Activated T-helper 1 cell treated with anti-CD3 and anti-CD28 coated beads, Interleukin-12 subunit alpha, Interleukin-12 subunit beta, Interleukin-2, Interleukin-4 antibody, amounts not matched to agents 30 ng/mL and 10 ng/mL and 1 ng/mL, durations not matched to agents 14 hours and 24 hours and 36 hours (primary cell): ENCODE measurements around the gene ZNRF4. TPM values are rescaled to one million over a fixed set of nuclear protein-coding genes. Genes with fewer than 3 reads are reported as not detected.
"Not testable (repeated sequence)": the region's sequence is repeated elsewhere in the genome, so short reads cannot be mapped to it uniquely, and the experiment has no call there.

Experiments used
- DNase-seq: peaks from one replicate; pipeline ENCODE4 v3.0.0; 2021; ENCODE audit warnings: low spot score
- H3K27ac Mint-ChIP-seq: one replicate; pipeline ENCODE4 v1.8.0; 2021; ENCODE audit warnings: mild to moderate bottlenecking, mixed read lengths
- H3K27me3 Mint-ChIP-seq: one replicate; pipeline ENCODE4 v1.8.0; 2022; ENCODE audit warnings: mild to moderate bottlenecking, moderate library complexity, mixed read lengths; ENCODE audit not compliant: insufficient read depth
- H3K36me3 Mint-ChIP-seq: one replicate; pipeline ENCODE4 v1.8.0; 2021; ENCODE audit warnings: low read depth, mixed read lengths
- H3K4me1 Mint-ChIP-seq: one replicate; pipeline ENCODE4 v1.8.0; 2021; ENCODE audit warnings: low read depth, mixed read lengths
- H3K4me3 Mint-ChIP-seq: one replicate; pipeline ENCODE4 v1.8.0; 2021; ENCODE audit warnings: mild to moderate bottlenecking, moderate library complexity, mixed read lengths
- H3K9me3 Mint-ChIP-seq: one replicate; pipeline ENCODE4 v1.8.0; 2021; ENCODE audit warnings: mixed read lengths
- intact Hi-C: fragments of 100-400 bp; cut with micrococcal nuclease; formaldehyde crosslinking; loops from one replicate; pipeline ENCODE4 v1.15.1; 2024
- total RNA-seq: library from RNA; stranded (reverse); gene quantifications from 2 replicates; pipeline ENCODE4 v1.2.3, GENCODE V29; 2022

Gene ZNRF4
- total RNA-seq, 1 donor from 2014 or later = not detected

DNA sequence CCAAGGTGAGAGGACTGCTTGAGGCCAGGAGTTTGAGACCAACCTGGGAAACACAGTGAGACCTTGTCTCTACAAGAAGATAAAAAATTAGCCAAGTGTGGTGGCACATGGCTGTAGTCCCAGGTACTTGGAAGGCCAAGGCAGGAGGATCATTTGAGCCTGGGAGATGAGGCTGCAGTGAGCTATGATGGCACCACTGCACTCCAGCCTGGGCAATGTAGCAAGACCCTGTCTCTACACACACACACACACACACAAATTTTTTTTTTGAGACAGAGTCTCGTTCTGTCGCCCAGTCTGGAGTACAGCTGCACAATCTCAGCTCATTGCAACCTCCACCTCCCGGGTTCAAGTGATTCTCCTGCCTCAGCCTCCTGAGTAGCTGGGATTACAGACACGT, 30.4 kb downstream of the ZNRF4 start:
- H3K27ac Mint-ChIP-seq, H3K4me3 Mint-ChIP-seq, H3K36me3 Mint-ChIP-seq, H3K9me3 Mint-ChIP-seq, DNase-seq, H3K4me1 Mint-ChIP-seq, intact Hi-C loops, H3K27me3 Mint-ChIP-seq: not testable (repeated sequence)

DNA sequence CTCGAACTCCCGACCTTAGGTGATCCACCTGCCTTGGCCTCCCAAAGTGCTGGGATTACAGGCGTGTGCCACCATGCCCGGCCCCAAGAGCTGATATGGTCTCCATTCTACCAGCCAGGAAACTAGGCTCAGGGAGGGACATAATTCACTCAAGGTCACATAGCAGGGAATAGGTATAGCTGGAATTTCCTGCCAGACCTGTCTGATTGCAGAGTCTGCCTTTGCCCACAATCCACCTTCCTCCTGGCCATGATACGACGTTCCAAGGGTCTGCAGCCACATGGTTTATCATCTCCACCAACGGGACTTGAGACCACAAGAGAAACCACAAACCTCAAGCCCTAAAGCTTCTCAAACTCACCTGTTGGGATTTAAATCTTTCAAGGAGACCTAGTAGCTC, 32.0 kb downstream of the ZNRF4 start:
- DNase-seq = no peak
- intact Hi-C loops = no loop called here
- Mint-ChIP-seq H3K9me3 (no peaks in the 10 kb centered on the region), H3K4me3 (no peak overlapping the region), H3K27ac (no peak overlapping the region), H3K4me1 (no peaks in the 10 kb centered on the region), H3K27me3 (peaks cover 6% of the 10 kb centered on the region), H3K36me3 (no peaks in the 10 kb centered on the region)

DNA sequence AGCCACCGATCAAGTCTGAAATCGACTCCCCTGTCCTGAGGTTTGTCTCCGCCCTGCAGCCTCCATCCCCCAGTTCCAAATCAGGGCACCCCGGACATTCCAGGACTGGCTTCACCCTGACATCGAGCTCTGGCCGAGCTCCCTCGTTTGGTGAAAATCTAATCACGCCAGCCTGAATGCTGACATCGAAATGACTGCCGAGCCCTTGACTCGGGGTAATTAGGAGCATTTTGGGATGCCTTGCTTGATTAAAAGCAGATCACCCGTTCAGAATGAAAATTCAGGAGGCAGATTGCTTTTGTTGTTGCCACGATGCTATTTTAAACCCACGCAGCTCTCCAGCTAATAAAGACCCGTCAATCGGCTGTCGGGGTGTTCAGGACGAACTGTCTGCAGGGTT, 34.3 kb downstream of the ZNRF4 start:
- peaks cover 23% of the 10 kb centered on the region for H3K27me3 Mint-ChIP-seq
- H3K9me3 Mint-ChIP-seq = no peaks in the 10 kb centered on the region
- no peaks in the 10 kb centered on the region for H3K4me1 Mint-ChIP-seq
- DNase-seq = no peak
- intact Hi-C loops = no loop called here
- no peaks in the 10 kb centered on the region for H3K36me3 Mint-ChIP-seq
- H3K4me3 Mint-ChIP-seq = no peak overlapping the region
- no peak overlapping the region for H3K27ac Mint-ChIP-seq

DNA sequence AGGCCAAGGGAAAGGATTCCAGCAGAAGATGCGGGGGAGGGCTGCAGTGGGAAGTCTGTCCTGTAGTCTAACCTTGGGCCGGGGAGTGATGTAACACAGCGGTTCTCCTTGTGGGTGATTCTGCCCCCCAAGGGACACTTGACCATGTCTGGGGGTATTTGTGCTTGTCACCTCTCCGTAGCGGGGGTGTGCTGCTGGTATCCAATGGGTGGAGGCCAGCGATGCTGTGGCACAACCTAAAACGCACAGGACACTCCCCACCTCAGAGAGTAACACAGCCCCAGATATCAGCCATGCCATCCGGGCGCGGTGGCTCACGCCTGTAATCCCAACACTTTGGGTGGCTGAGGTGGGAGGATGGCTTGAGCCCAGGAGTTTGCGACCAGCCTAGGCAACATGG, 36.3 kb downstream of the ZNRF4 start:
- Mint-ChIP-seq H3K4me3 (no peak overlapping the region), H3K27ac (no peak overlapping the region), H3K36me3 (no peaks in the 10 kb centered on the region), H3K4me1 (no peaks in the 10 kb centered on the region), H3K27me3 (peaks cover 23% of the 10 kb centered on the region), H3K9me3 (no peaks in the 10 kb centered on the region)
- intact Hi-C loops = no loop called here
- no peak for DNase-seq

DNA sequence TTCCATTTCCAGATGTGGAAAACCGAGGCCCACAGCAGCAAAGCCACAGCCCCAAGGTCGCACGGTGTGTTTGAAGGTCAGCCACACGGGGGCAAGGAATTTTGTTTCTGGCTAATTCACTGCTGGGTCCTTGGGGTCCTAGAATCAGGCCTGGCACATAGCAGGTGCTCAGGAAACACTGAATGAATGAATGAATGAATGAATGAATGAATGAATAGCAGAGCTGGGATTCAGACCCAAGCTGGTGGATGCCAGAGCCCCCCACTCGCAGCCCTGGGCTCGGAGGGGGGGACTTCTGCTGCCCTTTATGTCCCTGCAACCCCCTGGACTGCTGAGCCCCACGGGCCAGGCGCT, 37.0 kb downstream of the ZNRF4 start:
- Mint-ChIP-seq H3K4me1 (no peaks in the 10 kb centered on the region), H3K9me3 (no peaks in the 10 kb centered on the region), H3K27ac (no peak overlapping the region), H3K36me3 (no peaks in the 10 kb centered on the region), H3K4me3 (no peak overlapping the region), H3K27me3 (peaks cover 23% of the 10 kb centered on the region)
- intact Hi-C loops = no loop called here
- no peak for DNase-seq

DNA sequence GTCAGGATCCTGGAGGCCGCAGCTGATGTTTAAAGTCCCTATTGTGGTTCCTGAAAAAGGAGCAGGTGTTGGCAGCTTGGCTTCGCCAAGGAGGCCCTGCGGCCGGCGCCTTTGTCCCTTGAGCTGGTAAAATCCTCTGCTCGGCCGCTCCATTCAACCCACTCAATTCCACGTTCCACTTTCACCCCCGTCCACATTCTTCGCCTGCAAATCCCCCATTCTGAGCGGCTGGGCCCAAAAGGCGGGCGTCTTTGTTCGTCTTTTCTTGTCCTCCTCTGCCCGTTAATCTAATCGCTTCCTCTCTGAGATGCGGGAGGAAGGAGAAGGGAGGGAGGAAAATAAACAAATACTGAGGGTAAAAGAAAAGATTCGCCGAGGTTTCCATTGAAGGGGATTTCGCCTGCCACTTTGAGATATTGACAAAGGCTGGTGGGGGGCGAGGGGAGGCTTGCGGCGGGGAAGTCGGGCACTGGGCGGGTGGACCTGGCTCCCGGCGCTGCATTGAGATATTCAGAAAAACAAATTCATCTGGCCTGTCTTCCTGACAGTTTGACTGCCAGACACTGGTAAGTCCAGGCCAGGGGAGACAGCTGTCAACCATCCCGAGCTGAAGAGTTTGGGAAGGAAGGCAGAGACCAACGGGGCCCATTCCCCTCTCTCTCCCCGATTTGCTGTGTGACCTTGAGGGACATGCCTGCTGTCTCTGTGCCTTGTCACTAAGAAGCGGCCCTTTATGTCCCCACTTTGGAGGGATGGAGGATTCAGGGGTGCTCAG, 37.6 kb downstream of the ZNRF4 start:
- Mint-ChIP-seq H3K4me3 (no peak overlapping the region), H3K27ac (no peak overlapping the region), H3K9me3 (no peaks in the 10 kb centered on the region), H3K4me1 (no peaks in the 10 kb centered on the region), H3K36me3 (no peaks in the 10 kb centered on the region), H3K27me3 (peaks cover 23% of the 10 kb centered on the region)
- intact Hi-C loops = no loop called here
- DNase-seq = no peak

DNA sequence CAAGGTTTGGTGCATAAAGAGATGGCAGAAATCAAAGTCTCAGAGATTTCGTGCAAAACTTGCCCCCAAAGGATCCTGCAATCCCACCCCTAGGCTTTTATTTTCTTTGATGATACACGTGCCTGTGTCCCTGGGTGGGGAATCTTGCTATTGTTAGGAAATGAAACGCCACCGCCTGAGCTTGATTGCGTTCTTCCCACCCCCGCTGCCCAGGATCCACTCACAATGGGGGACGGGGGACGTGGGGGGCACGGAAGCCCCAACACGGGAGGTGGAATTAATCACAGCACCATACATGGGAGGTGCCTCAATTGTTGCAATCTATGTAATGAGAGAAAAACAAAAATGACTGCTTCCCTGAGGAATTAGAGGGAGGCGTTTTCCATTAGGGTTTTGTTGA, 39.6 kb downstream of the ZNRF4 start:
- Mint-ChIP-seq H3K27ac (no peak overlapping the region), H3K9me3 (peaks cover 5% of the 10 kb centered on the region), H3K4me3 (no peak overlapping the region), H3K4me1 (no peaks in the 10 kb centered on the region), H3K27me3 (peaks cover 23% of the 10 kb centered on the region), H3K36me3 (no peaks in the 10 kb centered on the region)
- no peak for DNase-seq
- intact Hi-C loops = no loop called here

DNA sequence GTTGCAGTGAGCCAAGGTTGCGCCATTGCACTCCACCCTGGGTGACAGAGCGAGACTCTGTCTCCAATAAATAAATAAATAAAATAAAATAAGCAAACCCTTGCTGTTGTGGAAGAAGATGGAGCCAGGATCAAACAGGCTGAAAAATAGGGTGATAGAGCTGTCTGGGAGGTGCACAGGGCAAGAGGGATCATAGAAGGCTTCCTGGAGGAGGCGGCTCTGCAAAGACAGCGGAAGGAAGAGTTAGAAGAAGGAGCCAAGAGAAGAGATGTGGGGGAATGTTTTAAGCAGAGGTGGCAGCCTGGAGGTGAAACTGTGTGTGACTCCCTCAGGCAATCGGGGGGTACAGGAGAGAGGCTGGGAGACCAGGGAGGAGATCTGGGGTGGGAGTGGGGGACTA, 40.6 kb downstream of the ZNRF4 start:
- Mint-ChIP-seq H3K27me3 (peaks cover 23% of the 10 kb centered on the region), H3K4me1 (no peaks in the 10 kb centered on the region), H3K27ac (no peak overlapping the region), H3K36me3 (no peaks in the 10 kb centered on the region), H3K4me3 (no peak overlapping the region), H3K9me3 (peaks cover 5% of the 10 kb centered on the region)
- no peak for DNase-seq
- intact Hi-C loops = no loop called here

DNA sequence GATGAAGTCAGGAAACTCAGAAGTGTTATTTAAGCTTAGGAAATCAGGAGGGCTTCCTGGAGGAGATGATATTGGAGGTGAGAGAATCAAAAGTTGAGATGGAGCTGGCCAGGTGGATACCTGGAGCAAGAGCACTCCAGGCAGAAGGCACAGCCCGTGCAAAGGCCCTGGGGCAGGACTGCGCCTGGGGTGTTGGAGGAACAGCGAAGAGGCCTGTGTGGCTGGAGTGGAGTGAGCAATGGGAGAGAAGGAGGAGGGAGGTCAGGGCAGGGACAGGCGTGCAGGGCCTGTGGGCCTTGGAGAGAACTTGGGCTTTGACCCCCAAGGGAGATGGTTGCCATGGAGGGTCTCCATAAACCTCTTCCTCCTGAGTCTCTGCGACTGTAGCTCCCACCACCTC, 42.1 kb downstream of the ZNRF4 start:
- no peaks in the 10 kb centered on the region for H3K4me1 Mint-ChIP-seq
- peaks cover 17% of the 10 kb centered on the region for H3K27me3 Mint-ChIP-seq
- no peaks in the 10 kb centered on the region for H3K36me3 Mint-ChIP-seq
- no peak overlapping the region for H3K4me3 Mint-ChIP-seq
- H3K9me3 Mint-ChIP-seq = peaks cover 16% of the 10 kb centered on the region
- H3K27ac Mint-ChIP-seq = no peak overlapping the region
- intact Hi-C loops = no loop called here
- DNase-seq = no peak

DNA sequence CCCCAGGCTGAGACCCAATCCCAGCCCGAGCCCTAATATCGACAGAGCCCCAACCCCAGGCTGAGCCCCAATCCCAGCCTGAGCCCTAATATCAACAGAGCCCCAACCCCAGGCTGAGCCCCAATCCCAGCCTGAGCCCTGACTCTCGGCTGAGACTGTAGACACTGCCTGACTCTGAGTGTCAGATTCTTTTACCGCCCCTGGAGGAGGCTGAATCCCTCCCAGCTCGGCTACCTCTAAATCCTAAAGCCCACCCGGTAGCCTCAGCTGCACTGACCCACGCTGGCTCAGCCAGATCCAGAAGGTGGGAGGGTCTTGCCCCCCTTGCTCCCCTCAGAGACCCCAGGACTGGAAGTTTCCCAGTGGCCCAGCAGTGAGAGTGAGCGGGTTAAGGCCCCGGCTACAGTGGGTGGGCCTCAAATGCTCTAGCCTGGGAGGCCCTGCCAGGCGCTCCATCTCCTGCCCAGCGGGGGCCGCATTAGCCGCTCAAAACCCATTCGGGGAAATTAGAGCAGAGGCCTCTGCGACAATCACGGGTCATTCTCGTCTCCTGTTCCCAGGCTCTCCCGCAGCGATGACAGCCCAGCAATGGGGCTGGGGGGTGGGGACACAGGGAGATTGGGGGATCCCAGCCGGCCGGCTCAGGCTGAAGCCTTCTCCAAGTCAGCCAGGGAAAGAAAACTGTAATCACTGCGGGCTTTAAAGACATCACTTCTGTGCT, 43.8 kb downstream of the ZNRF4 start:
- intact Hi-C loops = no loop called here
- Mint-ChIP-seq H3K9me3 (peaks cover 29% of the 10 kb centered on the region), H3K36me3 (no peaks in the 10 kb centered on the region)

DNA sequence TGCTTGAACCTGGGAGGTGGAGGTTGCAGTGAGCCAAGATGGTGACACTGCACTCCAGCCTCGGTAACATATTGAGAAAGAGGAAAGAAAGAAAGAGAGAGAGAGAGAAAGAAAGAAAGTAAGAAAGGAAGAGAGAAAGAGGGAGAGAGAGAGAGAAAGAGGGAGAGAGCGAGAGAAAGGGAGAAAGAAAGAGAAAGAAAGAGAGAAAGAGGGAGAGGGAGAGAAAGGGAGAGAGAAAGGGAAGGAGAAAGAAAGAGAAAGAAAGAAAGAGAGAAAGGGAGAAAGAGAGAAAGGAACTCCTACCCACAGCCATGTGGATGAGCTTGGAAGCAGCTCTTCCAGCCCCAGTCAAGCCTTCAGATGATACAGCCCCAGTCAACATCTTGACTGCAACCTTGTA, 46.7 kb downstream of the ZNRF4 start:
- no peak overlapping the region for H3K4me3 Mint-ChIP-seq
- no peak overlapping the region for H3K27ac Mint-ChIP-seq
- H3K9me3 Mint-ChIP-seq = peaks cover 39% of the 10 kb centered on the region
- no peak for DNase-seq
- H3K27me3 Mint-ChIP-seq = no peaks in the 10 kb centered on the region
- intact Hi-C loops = no loop called here
- H3K36me3 Mint-ChIP-seq = no peaks in the 10 kb centered on the region
- no peaks in the 10 kb centered on the region for H3K4me1 Mint-ChIP-seq

More for the DNA sequence above, 43.8 kb downstream of the ZNRF4 start:
- no peak overlapping the region for H3K4me3 Mint-ChIP-seq
- no peak overlapping the region for H3K27ac Mint-ChIP-seq
- peaks cover 3% of the 10 kb centered on the region for H3K27me3 Mint-ChIP-seq
- no peak for DNase-seq
- H3K4me1 Mint-ChIP-seq = no peaks in the 10 kb centered on the region

DNA sequence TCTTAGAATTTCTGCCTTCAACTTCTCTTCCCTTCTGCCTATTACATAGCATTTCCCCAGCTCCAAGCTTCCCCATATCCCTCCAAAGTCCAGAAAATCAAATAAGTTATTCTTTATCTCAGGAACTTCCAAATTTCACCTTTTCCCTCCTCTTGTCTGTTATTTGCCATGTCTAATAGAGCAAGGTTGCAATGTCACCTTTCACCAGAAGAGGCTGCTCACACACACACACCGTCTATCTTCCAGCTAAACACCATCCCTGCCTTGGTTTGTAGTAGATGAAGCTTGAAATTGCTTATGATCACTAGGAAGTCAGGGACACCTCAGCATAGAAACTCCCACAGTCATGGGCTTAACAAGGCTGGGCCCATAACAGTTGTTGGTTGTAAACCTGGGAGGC, 48.4 kb downstream of the ZNRF4 start:
- Mint-ChIP-seq H3K4me1 (no peaks in the 10 kb centered on the region), H3K4me3 (no peak overlapping the region), H3K36me3 (no peaks in the 10 kb centered on the region), H3K9me3 (peaks cover 39% of the 10 kb centered on the region), H3K27me3 (no peaks in the 10 kb centered on the region), H3K27ac (no peak overlapping the region)
- no peak for DNase-seq
- intact Hi-C loops = no loop called here

DNA sequence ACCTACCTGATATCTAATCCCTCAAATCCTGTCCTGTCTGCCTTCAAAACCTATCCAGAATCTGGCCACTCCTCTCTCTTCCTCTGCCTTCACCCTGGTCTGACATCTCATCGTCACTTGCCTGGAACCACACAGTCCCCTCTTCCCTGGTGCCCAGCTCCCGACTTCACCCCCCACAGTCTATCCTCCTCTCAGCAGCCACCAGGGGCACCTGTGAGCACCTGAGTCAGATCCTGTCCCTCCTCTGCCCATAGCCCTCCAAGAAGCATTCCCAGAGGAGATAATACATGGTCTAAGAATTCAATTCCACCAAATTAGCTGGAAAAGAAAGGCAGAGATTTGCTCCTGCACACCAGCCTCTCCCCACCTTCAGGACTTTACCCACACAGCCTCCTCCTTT, 48.9 kb downstream of the ZNRF4 start:
- H3K4me3 Mint-ChIP-seq = no peak overlapping the region
- H3K36me3 Mint-ChIP-seq = no peaks in the 10 kb centered on the region
- H3K27me3 Mint-ChIP-seq = no peaks in the 10 kb centered on the region
- peaks cover 39% of the 10 kb centered on the region for H3K9me3 Mint-ChIP-seq
- no peak overlapping the region for H3K27ac Mint-ChIP-seq
- intact Hi-C loops = no loop called here
- DNase-seq = no peak
- H3K4me1 Mint-ChIP-seq = no peaks in the 10 kb centered on the region
